Smooth muscle cell (in vitro differentiated cells): ENCODE data around the gene REXO1. TPM values are rescaled to one million over a fixed set of nuclear protein-coding genes. Genes with fewer than 3 reads are reported as not detected.

Experiments
- DNase-seq: peaks from one replicate; lab custom pipeline; 2025; ENCODE audit not compliant: unreplicated experiment; lab: John Stamatoyannopoulos, UW
- H2AFZ ChIP-seq: fragments of 200-600 bp; sonication (generic); 2 replicates; pipeline ENCODE4 v1.6.0; 2016; ENCODE audit warnings: antibody characterized with exemption, low read depth, mild to moderate bottlenecking
- H3F3A ChIP-seq: fragments of 200-600 bp; sonication (generic); 2 replicates; pipeline ENCODE4 v1.6.0; 2017; ENCODE audit warnings: antibody characterized with exemption, low read depth
- H3K27ac ChIP-seq: fragments of 200-600 bp; sonication (generic); 2 replicates; pipeline ENCODE4 v1.5.1; 2016; ENCODE audit warnings: low read depth, mild to moderate bottlenecking
- H3K27me3 ChIP-seq: fragments of 200-600 bp; sonication (generic); 2 replicates; pipeline ENCODE4 v1.6.1; 2016; ENCODE audit warnings: low read depth, mild to moderate bottlenecking
- H3K36me3 ChIP-seq: fragments of 200-600 bp; sonication (generic); 2 replicates; pipeline ENCODE4 v1.5.1; 2016; ENCODE audit warnings: low read depth
- H3K4me1 ChIP-seq: fragments of 200-600 bp; sonication (generic); 2 replicates; pipeline ENCODE4 v1.5.1; 2016; ENCODE audit warnings: low read depth
- H3K4me2 ChIP-seq: fragments of 200-600 bp; sonication (generic); 2 replicates; pipeline ENCODE4 v1.6.0; 2016; ENCODE audit warnings: mild to moderate bottlenecking
- H3K4me3 ChIP-seq: fragments of 200-600 bp; sonication (generic); 2 replicates; pipeline ENCODE4 v1.5.1; 2016; ENCODE audit warnings: mild to moderate bottlenecking
- H3K79me2 ChIP-seq: fragments of 200-600 bp; sonication (generic); 2 replicates; pipeline ENCODE4 v1.6.0; 2016; ENCODE audit warnings: low read depth, mild to moderate bottlenecking
- H3K9ac ChIP-seq: fragments of 200-600 bp; sonication (generic); 2 replicates; pipeline ENCODE4 v1.6.0; 2016; ENCODE audit warnings: low read depth
- H3K9me3 ChIP-seq: fragments of 200-600 bp; sonication (generic); replicated peaks from 2 replicates; pipeline ENCODE4 v1.5.1; 2016; ENCODE audit warnings: low read depth
- H4K20me1 ChIP-seq: fragments of 200-600 bp; sonication (generic); 2 replicates; pipeline ENCODE4 v1.6.0; 2016; ENCODE audit warnings: low read depth
- WGBS: methylation state at CpG from one replicate; pipeline ENCODE4 v1.1.7; 2016; ENCODE audit warnings: low lambda C conversion rate; 5-methylcytosine and 5-hydroxymethylcytosine counted together
- polyA plus RNA-seq: library from polyadenylated mRNA; unstranded; fragments of >200 nt; fragmentation: Nextera tagmentation; extraction: Ambion mirVana; gene quantifications from 2 replicates; pipeline ENCODE4 v1.2.1, GENCODE V29; 2016
- total RNA-seq: library from RNA; depleted of rRNA; stranded (reverse); fragments of >200 nt; gene quantifications from 2 replicates; pipeline ENCODE4 v1.2.3, GENCODE V29; 2014
- TF ChIP-seq, protein P1 (sequence below): fragments of 200-600 bp; sonication (generic); IDR thresholded peaks from 2 replicates; pipeline ENCODE4 v1.5.1; 2017; ENCODE audit warnings: borderline replicate concordance, mild to moderate bottlenecking, antibody characterized with exemption; ENCODE audit not compliant: insufficient read depth, poor library complexity, severe bottlenecking

Gene REXO1
- total and polyA plus RNA-seq, 2 experiments from 2014 or later, result 10.6 to 11.6 TPM

DNA sequence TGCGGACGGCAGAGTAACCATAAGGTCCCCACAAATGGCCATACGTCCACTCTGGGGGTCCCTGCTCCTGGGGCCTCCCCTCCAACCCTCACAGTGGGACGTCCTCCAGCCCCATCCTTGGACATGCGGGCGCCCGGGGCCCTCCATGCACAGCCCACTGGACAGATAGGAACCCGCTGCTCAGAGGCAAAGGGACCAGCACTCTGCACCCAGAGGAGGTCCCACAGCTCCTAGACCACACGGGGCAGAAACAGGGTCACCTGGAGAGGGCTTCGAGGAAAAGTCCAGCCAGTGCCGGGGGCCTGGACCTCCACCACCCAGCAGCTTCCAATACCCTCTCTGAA is 11.1 kb downstream of the REXO1 start:
- Histone ChIP-seq H3K36me3 (no peaks in the 10 kb centered on the region), H3K9me3 (no peaks in the 10 kb centered on the region), H3K4me3 (no peak overlapping the region), H3K4me1 (no peaks in the 10 kb centered on the region), H3K9ac (no peak overlapping the region), H3K4me2 (no peak overlapping the region), H3K79me2 (peaks cover 80% of the 10 kb centered on the region), H4K20me1 (peaks cover 100% of the 10 kb centered on the region), H3F3A (no peaks in the 10 kb centered on the region), H3K27ac (no peak overlapping the region), H3K27me3 (no peaks in the 10 kb centered on the region), H2AFZ (no peak overlapping the region)
- TF ChIP-seq, protein P1, sequence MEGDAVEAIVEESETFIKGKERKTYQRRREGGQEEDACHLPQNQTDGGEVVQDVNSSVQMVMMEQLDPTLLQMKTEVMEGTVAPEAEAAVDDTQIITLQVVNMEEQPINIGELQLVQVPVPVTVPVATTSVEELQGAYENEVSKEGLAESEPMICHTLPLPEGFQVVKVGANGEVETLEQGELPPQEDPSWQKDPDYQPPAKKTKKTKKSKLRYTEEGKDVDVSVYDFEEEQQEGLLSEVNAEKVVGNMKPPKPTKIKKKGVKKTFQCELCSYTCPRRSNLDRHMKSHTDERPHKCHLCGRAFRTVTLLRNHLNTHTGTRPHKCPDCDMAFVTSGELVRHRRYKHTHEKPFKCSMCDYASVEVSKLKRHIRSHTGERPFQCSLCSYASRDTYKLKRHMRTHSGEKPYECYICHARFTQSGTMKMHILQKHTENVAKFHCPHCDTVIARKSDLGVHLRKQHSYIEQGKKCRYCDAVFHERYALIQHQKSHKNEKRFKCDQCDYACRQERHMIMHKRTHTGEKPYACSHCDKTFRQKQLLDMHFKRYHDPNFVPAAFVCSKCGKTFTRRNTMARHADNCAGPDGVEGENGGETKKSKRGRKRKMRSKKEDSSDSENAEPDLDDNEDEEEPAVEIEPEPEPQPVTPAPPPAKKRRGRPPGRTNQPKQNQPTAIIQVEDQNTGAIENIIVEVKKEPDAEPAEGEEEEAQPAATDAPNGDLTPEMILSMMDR, result no peak
- DNase-seq, result no peak
- WGBS, result 80% methylated on average over 11 of the region's 11 CpGs

DNA sequence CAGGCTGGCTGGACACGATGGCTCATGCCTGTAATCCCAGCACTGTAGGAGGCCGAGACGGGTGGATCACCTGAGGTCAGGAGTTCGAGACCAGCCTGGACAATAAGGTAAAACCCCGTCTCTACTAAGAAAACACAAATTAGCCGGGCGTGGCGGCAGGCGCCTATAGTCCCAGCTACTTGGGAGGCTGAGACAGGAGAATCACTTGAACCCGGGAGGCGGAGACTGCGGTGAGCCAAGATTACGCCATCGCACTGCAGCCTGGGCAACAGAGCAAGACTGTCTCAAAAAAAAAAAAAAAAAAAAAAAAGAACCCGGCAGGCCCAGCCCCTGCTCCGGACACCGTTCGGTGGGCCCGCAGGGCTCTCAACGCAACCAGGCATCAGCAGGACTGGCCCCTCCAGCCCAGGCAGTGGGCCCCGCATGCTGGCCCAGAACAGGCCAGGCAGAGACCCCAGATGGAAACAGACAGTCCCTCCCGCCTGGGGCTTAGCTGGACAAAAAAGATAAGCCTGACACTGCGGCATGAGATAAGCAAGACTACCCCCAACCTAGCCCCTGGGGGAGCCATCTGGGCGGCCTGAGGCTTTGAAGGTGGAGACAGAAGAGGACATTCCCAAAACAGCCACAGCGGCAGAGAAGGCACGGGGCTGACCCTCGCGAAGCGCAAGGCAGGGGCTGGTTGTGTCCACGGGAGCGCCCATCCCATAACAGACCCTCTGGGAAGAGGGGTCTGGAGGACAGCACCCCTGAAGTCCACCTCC is 11.6 kb downstream of the REXO1 start:
- Histone ChIP-seq H3K79me2 (peaks cover 76% of the 10 kb centered on the region), H3K4me3 (no peak overlapping the region), H3F3A (no peaks in the 10 kb centered on the region), H3K4me1 (no peaks in the 10 kb centered on the region), H3K9me3 (no peaks in the 10 kb centered on the region), H3K27ac (no peak overlapping the region), H3K9ac (no peak overlapping the region), H3K27me3 (no peaks in the 10 kb centered on the region), H3K4me2 (no peak overlapping the region), H4K20me1 (peaks cover 100% of the 10 kb centered on the region), H2AFZ (no peak overlapping the region), H3K36me3 (no peaks in the 10 kb centered on the region)
- no peak for DNase-seq
- TF ChIP-seq, protein P1, result no peak
- 84% methylated on average over 31 of the region's 31 CpGs for WGBS

- TF ChIP-seq, protein P1, result no peak
- Histone ChIP-seq H3F3A (no peaks in the 10 kb centered on the region), H3K4me1 (no peaks in the 10 kb centered on the region), H2AFZ (no peak overlapping the region), H3K4me3 (no peak overlapping the region), H3K79me2 (peaks cover 55% of the 10 kb centered on the region), H3K9me3 (no peaks in the 10 kb centered on the region), H3K4me2 (no peak overlapping the region), H3K9ac (no peak overlapping the region), H3K27ac (no peak overlapping the region), H3K36me3 (no peaks in the 10 kb centered on the region), H3K27me3 (no peaks in the 10 kb centered on the region), H4K20me1 (peaks cover 95% of the 10 kb centered on the region)
- no peak for DNase-seq
- 95% methylated on average over 15 of the region's 15 CpGs for WGBS
Measured at GRCh38 chr19:1833540-1833939, 14.7 kb downstream of the REXO1 start.
